ENCODE results near the gene THSD4.

- TF ChIP-seq CTCF (IDR thresholded peaks at IDR 0.05) (no peak), POLR2A (IDR thresholded peaks at IDR 0.05) (no peak)
These were observed 619.6 kb downstream of the THSD4 start for GRCh38 chr15:71734709-71735384.
